Epithelial cell of esophagus (primary cell): ENCODE results near the gene RAPGEF1.

Experiments
- DNase-seq: peaks from one replicate; pipeline ENCODE4 v3.0.0; 2010; ENCODE audit warnings: low read depth
- H3K4me3 ChIP-seq: 2 replicates; pipeline ENCODE4 v1.5.1; 2011; ENCODE audit warnings: mild to moderate bottlenecking, low read length, control low read depth
- CTCF ChIP-seq: IDR thresholded peaks from 2 replicates; pipeline ENCODE4 v1.5.1; 2011; ENCODE audit warnings: low read depth, mild to moderate bottlenecking, low read length, control low read depth, inconsistent platforms; ENCODE audit not compliant: insufficient read depth; ENCODE audit errors: missing control alignments

The RAPGEF1 gene

GRCh38 chr9:131629226-131629500 is 110.7 kb downstream of the RAPGEF1 start:
- no peak for TF ChIP-seq CTCF
- no peak for DNase-seq
- no peak overlapping the region for H3K4me3 ChIP-seq

- no peak overlapping the region for H3K4me3 ChIP-seq
- DNase-seq: no peak
- TF ChIP-seq CTCF: no peak
Measured at GRCh38 chr9:131628459-131629225, 111.2 kb downstream of the RAPGEF1 start.

- DNase-seq: no peak
- TF ChIP-seq CTCF: no peak
Measured at GRCh38 chr9:131627648-131628458, 112.0 kb downstream of the RAPGEF1 start.

GRCh38 chr9:131627326-131627647 is 112.6 kb downstream of the RAPGEF1 start:
- DNase-seq: no peak
- no peak for TF ChIP-seq CTCF
- no peak overlapping the region for H3K4me3 ChIP-seq

More at GRCh38 chr9:131627648-131628458, 112.0 kb downstream of the RAPGEF1 start:
- no peak overlapping the region for H3K4me3 ChIP-seq

GRCh38 chr9:131625790-131626670 is 113.8 kb downstream of the RAPGEF1 start:
- no peak for TF ChIP-seq CTCF
- no peak for DNase-seq

GRCh38 chr9:131625508-131625787 is 114.4 kb downstream of the RAPGEF1 start:
- DNase-seq: no peak
- H3K4me3 ChIP-seq: no peak overlapping the region
- TF ChIP-seq CTCF: no peak

More at GRCh38 chr9:131625790-131626670, 113.8 kb downstream of the RAPGEF1 start:
- no peak overlapping the region for H3K4me3 ChIP-seq
